Spleen (tissue), 7 donors: Measurements from ENCODE around the gene CD82.

Experiments
- CTCF ChIP-seq, 11 experiments: fragments of 200-600 bp in 7 of 11; fragments of 450-650 bp in 4 of 11; sonication (generic) in 4 of 11; IDR thresholded peaks in 8 of 11; conservative IDR thresholded peaks in 3 of 11; 1 replicate in 7 of 11; 2 replicates in 4 of 11; pipeline versions ENCODE4 v1.4.0 to v1.8.0; 2016 to 2021; ENCODE audit warnings: antibody characterized with exemption in 11 of 11, inconsistent platforms in 4 of 11, mild to moderate bottlenecking in 1 of 11
- POLR2A ChIP-seq, 3 donors: fragments of 450-650 bp; IDR thresholded peaks; one replicate each; pipeline ENCODE4 v1.5.1; 2017; ENCODE audit warnings: antibody characterized with exemption in 3 of 3, mild to moderate bottlenecking in 1 of 3
- POLR2AphosphoS5 ChIP-seq, 3 donors: sonication (generic); formaldehyde crosslinking; IDR thresholded peaks; one replicate each; pipeline ENCODE4 v1.5.1; 2017; ENCODE audit warnings: antibody characterized with exemption in 3 of 3
- donor health status: DM: no; HTN: no; CAD: no; lungs with moderate emphysema.
- donor health status: DM: no; HTN: no; CAD: no.
- donor health status: DM: no; HTN: no; CAD: no.

GRCh38 chr11:44621140-44621681 is 55.7 kb downstream of the CD82 start:
- no peak for TF ChIP-seq POLR2A (IDR thresholded peaks at IDR 0.05)
- peak; percentile 63 to 96 (median 88) for TF ChIP-seq CTCF (IDR thresholded peaks at IDR 0.05 in 8 of 11, conservative IDR thresholded peaks at IDR 0.05 in 3 of 11)
- peak; percentile 31 to 72 (median 51) for TF ChIP-seq POLR2AphosphoS5 (IDR thresholded peaks at IDR 0.05)
